OCI-LY3 (cell line): ENCODE data around the gene SARS2.
A peak's percentile ranks its signal among the peaks of the same experiment; 100 is the strongest.

Source experiments
- EZH2phosphoT487 ChIP-seq: fragments of 200-600 bp; shearing (Covaris generic); IDR thresholded peaks from 2 replicates; pipeline ENCODE4 v1.6.1; 2018; ENCODE audit warnings: antibody characterized with exemption, mixed run types, low read depth
- TF ChIP-seq, protein P1 (sequence below): fragments of 200-600, 300-600 bp; sonication (generic); IDR thresholded peaks from 2 replicates; pipeline ENCODE4 v1.5.1; 2014; ENCODE audit warnings: antibody characterized with exemption, low read length, low read depth

DNA sequence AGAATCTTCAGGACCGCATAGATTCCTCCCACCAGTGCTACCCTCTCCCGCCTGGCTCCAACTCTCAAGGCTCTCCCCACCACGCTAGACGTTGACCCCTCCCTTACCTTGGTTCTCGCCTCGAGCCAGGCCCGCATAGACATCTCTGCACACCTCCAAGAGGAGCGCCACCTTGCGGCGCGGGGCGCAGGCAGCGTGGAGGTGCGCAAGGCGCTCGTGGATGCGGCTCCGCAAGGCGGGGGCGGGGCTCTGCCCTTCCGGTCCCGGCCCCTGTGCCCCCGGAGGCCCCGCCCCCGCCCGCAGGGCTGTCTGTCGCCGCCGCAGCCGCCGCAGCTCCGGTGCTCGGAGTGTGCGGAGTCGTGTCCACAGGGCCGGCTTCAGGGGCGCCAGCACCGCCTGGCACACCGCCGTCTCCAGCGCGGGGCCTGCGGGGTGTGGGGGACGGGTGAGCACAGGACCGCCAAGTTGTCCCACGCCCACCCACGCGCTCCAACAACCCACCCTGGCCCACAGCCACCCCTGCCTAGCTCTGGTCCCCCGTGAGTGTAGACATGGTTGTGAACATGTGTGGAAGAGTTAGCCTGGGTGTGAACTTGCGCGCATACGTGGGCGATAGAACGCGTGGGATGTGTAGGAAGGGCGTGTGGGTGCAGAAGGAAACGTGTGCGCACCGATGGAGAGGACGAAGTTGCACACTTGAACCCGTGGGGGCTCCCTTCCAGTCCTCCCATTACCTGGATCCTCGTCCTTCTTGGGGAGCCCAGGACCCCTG is 60.5 kb downstream of the SARS2 start:
- TF ChIP-seq, protein P1, sequence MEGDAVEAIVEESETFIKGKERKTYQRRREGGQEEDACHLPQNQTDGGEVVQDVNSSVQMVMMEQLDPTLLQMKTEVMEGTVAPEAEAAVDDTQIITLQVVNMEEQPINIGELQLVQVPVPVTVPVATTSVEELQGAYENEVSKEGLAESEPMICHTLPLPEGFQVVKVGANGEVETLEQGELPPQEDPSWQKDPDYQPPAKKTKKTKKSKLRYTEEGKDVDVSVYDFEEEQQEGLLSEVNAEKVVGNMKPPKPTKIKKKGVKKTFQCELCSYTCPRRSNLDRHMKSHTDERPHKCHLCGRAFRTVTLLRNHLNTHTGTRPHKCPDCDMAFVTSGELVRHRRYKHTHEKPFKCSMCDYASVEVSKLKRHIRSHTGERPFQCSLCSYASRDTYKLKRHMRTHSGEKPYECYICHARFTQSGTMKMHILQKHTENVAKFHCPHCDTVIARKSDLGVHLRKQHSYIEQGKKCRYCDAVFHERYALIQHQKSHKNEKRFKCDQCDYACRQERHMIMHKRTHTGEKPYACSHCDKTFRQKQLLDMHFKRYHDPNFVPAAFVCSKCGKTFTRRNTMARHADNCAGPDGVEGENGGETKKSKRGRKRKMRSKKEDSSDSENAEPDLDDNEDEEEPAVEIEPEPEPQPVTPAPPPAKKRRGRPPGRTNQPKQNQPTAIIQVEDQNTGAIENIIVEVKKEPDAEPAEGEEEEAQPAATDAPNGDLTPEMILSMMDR, result peak; percentile 96
- no peak for TF ChIP-seq EZH2phosphoT487
